ENCODE measurements around the gene USP20.
"Not testable (repeated sequence)": the region's sequence is repeated elsewhere in the genome, so short reads cannot be mapped to it uniquely, and the experiment has no call there.

The USP20 gene

DNA sequence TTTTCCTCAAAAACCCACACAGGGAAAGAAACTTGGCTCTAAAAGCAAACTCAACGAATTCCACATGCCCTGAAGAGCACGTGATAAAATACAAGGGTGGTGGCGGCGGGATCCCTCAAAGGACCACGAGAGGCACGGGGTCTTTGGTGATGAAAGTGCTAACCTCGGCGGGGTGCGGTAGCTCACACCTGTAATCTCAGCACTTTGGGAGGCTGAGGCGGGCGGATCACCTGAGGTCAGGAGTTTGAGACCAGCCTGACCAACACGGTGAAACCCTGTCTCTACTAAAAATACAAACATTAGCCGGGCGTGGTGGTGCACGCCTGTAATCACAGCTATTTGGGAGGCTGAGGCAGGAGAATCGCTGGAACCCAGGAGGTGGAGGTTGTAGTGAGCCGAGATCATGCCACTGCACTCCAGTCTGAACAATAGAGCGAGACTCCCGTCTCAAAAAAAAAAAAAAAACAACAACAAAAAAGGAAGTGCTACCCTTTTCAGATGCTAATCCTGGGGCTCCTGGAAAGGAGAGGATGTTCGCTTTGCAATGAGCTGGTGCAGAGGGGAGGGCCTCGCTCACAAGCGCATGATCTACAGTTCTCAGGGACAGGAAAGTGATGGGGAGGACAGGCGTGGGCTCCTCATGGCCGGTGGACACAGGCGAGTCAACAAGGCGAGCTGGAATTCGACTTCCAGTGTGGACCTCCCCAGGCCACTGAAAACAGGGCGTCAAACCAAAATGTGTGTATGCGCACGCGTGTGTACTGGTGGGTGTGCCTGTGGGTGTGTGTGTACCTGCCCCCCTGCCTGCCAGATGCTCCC, 54.1 kb downstream of the USP20 start:
- no peak for DNase-seq (ENCODE audit: low read depth, low spot score)

DNA sequence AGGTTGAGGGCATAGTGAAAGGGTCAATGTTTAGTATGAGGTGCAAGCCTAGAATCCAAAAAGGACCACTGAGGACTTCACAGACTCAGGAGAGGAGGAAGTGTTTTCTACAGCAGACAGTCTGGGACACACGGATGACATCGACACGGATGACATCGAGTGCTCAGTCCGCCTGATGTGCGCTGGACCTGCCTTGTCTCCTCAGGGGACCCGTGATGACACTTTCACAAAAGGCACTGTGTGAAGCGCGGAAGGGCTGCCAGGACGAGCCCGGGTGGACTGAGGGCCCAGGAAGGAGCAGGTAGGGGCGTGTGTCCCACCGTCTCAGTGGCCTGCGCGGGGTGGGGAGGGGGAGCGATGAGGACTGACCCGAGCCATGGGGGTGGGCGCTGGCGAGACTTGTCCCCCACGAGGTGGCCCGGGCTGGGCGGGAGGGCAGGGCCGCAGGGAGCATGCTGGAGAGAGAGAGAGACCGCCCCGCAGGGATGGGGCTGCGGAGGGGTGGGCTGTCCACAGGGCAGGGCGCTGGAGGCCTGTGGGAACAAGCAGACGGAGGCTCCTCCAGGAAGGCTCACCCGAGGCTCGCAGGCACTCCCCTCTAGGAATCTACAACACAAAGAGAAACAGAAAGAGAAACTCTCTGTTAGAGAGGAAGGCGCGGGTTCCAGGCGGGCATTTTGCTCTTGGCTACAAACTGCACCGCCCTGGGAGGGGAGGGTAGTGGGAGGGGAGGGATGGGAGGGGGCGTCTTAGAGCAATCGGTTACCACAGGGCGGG, 54.9 kb downstream of the USP20 start:
- DNase-seq (ENCODE audit: low read depth, low spot score), result peak; percentile 69

DNA sequence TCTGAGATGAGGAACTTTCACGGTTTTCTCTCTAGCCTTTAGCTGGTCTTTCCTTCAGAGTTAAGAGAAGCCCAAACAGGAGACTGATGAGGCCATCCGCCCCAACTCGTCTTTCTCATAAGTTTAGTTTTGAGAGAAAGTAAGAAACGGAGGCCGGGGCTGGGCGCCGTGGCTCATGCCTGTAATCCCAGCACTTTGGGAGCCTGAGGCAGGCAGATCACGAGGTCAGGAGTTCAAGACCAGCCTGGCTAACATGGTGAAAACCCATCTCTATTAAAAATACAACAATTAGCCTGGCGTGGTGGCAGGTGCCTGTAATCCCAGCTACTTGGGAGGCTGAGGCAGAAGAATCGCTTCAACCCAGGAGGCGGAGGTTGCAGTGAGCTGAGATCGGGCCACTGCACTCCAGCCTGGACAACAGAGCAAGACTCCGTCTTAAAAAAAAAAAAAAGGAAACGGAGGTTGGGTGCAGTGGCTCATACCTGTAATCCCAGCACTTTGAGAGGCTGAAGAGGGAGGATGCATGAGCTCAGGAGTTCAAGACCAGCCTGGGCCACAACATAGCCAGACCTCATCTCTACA, 55.6 kb downstream of the USP20 start:
- not testable (repeated sequence) for DNase-seq (ENCODE audit: low read depth, low spot score)

DNA sequence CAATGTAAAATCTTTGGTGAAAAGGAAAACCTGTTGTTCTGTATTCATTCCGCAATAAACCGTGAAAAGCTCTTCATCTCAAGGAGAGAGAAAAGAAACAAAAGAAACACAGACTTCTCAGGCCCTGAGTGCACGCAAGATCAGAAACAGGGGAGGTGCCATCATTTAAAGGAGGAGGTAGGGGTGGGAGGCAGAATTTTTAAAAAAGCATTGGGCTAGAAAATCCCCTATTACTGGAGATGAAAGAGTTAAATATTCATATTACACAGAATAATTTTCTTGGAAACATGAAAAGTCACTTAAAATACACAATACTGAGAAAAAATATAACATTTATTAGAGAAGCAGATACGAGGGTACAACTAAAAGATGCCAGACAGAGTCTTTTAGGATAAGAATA, 56.3 kb downstream of the USP20 start:
- DNase-seq (ENCODE audit: low read depth, low spot score), result no peak

DNA sequence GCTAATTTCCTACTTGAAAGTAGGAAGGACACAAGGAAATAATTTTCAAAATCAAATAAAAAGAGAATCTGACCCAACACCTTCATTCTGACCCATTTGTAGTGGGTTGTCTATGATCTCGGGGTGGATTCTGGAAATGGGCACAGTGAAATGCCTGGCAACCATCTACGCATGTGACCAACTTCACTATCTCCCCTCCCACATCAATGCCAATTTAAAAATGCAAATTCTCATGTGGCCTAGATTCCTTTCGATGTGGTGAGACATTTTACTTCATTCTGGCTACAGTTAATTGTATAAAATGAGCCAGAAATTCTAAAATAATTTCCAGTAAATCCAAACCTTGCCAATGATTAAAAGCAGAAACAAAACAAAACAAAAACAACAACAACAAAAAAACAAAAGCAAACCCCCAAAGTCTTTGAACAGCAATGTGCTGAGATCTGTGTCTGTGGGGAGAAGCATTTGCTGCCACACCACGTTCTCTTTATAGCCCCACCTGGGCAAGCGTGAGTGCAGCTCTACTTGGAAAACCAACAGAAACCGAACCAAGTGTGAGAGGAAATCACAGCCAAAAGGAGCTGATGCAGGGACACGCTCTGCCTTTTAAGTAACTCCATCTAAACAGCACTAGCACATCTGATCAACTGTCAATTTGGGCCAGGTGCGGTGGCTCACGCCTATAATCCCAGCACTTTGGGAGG, 59.0 kb downstream of the USP20 start:
- no peak for DNase-seq (ENCODE audit: low read depth, low spot score)

DNA sequence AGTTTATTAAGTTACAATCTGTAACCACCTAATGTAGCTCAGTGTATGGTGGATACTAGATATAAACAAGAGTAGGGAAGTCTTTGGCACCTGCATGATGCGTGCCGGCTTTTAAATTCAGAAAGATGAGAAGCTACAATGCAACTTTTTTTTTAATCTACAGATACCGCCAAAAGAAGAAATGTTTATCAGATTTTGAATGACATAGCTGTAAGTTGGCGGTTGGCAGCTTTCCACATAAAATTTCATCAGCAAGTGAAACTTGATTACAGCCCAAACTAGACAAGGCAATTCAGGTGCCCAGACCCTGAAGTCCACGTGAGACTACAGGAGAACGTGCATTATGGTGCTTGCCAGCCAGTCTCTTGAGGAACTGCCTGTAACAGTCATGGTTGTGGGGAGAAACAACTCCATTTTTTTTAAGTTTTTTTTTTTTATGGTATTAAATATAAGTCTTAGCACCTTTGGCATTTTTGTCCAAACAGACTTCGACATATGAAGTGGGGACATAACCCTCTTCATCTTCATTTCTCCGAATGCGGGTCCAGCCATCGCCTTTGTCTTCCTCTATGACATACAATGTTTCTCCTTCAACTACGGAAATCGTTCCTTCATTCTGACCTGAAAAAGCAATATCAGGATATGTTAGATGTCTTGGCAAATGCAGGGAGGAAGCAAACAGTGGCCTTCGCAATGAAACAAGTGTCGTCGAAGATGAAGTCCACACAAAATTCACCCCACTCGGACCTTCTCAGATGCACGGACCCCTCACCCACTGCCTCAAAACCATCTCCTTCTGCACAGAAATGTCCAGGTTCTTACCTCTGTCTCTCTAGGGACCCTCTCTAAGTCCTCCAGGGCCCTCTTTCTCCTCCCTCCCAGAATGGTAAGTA, 60.4 kb downstream of the USP20 start:
- no peak for DNase-seq (ENCODE audit: low read depth, low spot score)

DNA sequence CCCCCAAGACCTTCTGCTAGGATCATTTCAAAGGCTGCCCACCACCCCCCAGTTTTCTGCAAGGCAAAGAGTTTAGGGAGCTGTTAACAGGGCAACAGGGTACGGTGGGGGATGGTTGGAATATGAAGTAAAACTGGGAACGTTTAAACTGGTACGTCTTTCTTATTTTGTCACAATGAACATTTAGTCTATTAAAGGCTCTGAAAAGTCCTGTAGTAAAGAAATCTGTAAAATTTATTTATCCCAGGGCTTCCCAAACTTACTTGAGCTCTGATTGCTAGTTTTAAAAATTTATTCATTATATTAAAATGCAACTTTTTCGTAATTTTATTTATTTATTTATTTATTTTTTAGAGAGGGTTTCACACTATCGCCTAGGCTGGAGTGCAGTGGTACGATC, 62.0 kb downstream of the USP20 start:
- no peak for DNase-seq (ENCODE audit: low read depth, low spot score)

DNA sequence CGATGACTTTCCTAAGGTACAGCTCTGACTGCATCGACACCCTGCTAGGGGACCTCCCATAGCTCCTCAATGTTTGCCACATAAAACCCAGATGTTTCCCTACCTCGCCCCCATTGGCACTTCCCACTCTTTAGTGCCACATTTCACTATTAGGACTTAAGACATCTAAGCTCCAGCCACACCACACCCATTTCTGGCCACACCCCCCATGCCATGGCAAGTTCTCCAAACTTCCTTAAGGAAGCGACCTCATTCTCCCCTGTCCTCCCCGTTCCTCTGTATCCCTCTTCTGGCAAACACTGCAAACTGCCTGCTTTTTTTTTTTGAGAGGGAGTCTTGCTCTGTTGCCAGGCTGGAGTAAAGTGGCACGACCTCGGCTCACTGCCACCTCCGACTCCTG, 62.9 kb downstream of the USP20 start:
- no peak for DNase-seq (ENCODE audit: low read depth, low spot score)

DNA sequence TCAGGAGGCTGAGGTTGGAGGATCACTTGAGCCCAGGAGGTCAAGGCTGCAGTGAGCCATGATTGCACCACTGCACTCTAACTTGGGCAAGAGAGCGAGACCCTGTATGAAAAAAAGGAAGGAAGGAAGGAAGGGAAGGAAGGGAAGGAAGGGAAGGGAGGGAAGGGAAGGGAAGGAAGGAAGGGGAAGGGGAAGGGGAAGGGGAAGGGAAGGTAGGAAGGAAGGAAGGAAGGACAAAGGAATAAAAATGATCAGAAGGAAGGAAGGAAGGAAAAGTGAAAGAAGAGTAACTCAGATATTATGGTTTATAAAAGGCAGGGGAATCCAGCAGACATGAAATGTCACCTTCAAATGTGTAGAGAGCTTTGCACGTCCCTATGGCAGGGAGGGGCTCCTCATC, 64.4 kb downstream of the USP20 start:
- DNase-seq (ENCODE audit: low read depth, low spot score), result no peak

DNA sequence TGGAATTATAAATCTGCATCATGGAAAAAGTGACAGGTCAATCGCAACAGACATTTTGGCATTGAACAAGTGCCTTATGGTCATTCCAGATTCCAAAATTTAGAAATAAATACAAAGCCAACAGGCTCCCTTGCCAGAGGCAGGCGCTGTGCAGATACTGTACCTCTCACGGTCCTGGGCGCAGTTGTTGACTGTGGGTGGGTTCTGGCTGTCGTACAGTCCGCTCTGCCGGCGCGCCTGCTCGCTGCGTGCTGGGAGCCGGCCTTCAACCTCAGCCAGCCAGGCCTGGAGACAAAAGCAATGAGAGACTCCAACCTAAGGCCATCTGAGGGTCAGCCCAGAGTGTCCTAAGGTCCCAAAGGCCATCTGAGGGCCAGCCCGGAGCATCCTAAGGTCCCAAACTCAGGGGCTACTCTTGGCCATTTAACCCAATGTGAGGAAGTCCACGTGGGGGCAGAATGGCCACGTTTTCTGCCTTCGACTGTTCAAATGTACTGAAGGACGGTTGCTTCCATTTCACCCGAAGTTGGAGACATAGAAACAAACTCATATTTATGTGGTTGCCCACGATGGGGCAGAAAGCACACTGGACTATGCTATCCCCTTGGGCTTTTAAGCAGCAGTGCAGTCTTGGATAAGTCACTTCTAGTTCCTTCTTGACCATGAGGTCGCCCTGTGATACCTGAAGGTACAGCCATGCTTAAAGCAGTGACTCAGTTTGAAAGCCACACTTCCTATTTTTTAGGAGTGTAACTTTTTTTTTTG, 65.2 kb downstream of the USP20 start:
- DNase-seq (ENCODE audit: low read depth, low spot score), result no peak

DNA sequence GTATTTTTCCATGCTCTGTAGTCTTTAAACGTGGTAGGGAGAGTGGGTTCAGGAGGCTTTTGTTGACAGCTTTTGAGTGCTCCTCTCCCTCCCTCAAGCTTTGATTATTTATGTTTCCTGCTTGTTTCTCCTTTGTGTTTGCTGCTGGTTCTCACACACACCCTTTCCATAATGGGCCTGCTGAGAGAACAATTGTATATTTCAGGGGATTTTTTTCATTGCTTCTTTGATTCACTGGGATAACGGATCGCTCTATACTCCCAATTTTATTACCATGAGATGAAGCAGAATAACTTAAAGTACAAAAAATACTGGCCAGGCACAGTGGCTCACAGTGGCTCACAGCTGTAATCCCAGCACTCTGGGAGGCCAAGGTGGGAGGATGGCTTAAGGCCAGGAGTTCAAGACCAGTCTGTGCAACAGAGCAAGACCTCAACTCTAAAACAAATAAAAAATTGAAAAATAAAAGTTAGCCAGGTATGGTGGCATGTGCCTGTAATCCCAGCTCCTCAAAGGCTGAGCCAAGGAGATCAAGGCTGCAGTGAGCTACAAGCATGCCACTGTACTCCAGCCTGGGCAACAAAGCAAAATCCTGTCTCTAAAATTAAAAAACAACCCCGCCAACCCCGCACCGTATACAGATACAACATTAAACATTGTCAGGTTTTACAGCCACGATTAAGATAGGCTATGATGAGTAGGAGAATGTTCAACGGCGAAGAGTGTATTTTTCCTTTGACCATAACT, 66.9 kb downstream of the USP20 start:
- no peak for DNase-seq (ENCODE audit: low read depth, low spot score)

DNA sequence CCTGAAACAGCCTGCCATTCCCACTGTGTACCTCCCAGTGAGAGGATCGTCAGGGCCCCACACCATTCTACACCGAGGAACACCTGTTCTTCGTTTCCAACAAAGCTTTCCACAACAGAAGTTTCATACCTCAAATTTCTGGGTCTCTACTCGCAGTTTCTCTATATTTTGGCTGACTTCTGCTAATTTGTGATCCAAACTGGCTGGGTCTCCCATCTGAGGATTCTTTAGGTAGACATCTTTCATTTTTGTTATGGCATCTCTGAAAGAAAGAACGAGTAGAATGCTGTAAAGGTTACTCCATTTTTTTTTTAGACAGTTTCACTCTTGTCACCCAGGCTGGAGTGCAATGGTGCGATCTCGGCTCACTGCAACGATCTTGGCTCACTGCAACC, 67.5 kb downstream of the USP20 start:
- DNase-seq (ENCODE audit: low read depth, low spot score), result no peak

DNA sequence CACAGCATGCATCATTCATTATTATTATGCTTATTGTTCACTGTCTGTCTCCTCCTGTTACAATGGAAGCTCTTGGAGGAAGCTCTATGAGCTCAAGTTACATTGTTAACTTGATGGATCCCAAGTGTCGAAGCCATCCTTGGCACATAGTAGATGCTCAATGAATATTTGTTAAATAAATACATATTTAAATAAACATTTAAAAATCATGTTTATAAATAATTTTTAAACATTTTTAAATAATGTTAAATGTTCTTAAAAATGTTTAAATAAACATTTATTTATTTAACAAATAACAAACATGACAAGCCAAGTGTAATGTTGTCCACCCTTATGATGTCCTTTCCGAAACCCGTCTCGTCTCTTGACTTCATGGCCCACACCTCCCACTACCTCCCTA, 69.5 kb downstream of the USP20 start:
- DNase-seq (ENCODE audit: low read depth, low spot score), result no peak

DNA sequence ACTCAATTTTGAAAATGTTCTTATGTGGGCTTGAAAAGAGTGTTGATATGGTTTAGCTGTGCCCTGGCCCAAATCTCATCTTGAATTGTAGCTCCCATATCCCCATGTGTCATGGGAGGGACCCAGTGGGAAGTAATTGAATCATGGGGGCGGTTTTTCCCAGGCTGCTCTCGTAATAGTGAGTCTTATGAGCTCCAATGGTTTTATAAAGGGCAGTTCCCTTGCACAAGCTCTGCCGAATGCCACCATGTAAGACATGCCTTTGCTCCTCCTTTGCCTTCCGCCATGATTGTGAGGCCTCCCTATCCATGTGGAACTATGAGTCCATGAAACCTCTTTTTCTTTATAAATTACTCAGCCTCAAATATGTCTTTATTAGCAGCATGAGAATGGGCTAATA, 71.0 kb downstream of the USP20 start:
- DNase-seq (ENCODE audit: low read depth, low spot score), result no peak

DNA sequence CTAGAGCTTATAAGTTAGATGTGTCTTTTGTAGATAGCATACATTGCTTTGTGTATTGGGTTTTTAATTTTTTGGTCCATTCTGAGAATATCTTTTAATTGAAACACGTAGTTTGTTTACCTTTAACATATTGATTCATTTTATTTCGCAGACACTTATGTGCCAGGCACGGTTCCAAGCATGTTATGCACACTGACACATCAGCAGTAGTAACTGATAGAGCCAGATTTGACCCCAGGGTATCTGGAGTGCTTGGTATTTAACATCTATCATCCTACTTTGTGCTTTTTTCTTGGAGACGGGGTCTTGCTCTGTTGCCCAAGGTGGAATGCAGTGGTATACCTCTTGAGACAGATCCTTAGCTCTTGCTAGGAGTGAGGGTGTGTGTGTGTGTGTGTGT, 71.9 kb downstream of the USP20 start:
- no peak for DNase-seq (ENCODE audit: low read depth, low spot score)

DNA sequence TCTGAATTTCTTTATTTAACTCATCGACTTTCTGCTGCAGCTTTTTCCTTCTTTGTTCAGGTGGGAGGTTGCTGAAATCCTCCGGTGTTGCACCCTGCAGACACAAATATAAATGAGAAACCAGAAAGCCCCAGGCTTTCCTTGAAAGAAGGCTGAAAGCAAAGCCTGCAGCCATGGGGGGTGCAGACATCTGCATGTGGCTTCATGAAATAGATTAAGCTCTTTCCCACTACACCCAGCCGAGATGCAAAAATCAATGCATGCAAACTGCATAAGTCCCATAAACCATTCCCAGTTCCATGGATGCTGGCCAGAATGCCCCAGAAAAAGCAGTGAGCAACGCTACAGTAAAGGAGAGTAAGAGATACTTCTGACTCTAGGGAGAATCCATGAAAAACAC, 73.6 kb downstream of the USP20 start:
- no peak for DNase-seq (ENCODE audit: low read depth, low spot score)

DNA sequence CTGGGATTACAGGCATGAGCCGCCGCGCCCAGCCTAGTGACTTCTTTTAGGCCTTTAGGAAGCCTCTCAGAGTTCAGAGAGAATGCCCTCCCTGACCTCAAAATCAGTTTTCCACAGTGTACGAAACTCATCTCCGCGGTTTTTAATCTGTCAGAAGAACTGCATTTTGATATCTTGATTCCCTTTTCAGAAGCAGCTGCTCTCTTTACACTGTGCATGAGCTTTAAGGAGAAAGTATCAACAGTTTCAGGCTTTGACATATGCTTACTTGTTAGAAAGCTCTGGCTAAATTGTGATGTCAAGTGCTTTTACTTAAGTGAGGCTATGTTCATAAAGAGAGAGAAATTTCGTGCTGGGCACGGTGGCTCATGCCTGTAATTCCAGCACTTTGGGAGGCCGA, 74.6 kb downstream of the USP20 start:
- no peak for DNase-seq (ENCODE audit: low read depth, low spot score)

DNA sequence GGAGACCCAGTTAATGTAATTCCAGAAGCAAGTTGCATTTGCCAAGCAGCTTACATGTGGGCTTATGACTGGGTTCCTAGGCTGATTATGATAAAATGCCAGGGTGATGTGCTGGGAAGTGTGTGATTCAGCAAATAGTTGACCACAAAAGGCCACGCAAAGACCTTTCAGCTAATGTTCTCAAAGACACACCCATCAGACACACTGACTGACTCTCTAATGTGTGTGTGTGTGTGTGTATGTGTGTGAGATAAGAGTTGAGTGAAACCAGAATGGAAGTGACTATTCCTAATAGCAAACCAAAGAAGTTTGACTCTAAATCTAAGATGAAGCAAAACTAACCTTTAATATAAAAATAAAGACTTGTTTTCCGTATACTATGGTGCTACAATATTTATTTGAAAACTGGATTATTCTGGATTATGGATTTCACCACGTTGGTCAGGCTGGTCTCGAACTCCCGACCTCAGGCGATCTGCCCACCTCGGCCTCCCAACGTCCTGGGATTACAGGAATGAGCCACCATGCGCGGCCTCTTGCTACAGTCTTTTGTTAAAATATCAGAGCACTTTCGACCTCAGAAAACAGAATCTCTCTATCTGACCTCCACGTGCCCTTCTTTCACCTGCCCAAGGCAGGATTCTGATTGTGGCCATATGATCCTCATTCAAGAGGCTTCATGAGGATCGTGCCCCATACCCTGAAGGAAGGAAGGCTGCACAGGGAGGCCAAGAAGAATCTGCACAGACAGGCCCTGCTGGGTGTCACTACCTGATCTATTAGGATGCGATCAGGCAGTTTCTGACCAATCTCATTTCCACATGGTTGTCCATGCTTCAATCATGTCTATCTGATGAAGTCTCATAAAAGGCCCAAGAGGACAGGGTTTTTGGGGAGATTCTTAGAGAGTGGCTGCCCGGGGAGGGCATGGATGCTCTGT, 75.6 kb downstream of the USP20 start:
- no peak for DNase-seq (ENCODE audit: low read depth, low spot score)

DNA sequence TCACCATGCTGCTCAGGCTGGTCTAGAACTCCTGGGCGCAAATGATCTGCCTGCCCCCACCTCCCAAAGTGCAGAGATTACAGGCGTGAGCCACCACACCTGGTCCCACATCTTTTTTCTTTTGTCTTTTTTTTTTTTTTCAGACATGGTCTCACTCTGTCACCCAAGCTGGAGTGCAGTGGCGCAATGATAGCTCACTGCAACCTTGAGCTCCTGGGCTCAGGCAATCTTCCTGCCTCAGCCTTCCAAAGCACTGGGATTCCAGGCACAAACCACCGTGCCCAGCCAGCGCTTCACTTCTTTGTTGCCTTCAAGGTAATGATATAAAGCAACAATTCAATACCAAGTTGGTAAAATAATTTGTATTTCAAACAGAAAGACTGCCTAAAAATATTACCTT, 78.8 kb downstream of the USP20 start:
- DNase-seq (ENCODE audit: low read depth, low spot score), result no peak

All from activated naive CD8-positive, alpha-beta T cell treated with anti-CD3 and anti-CD28 coated beads, Interleukin-2, amount 50 U/mL, for 16 hours (primary cell).